Measurements from ENCODE around the gene SCAMP4. TPM values are rescaled to one million over a fixed set of nuclear protein-coding genes. Genes with fewer than 3 reads are reported as not detected.

Gene SCAMP4
- total RNA-seq, 1 experiment from 2014 or later: 63.3 TPM

- TF ChIP-seq EGR1 (IDR thresholded peaks at IDR 0.05; ENCODE audit: low read depth) (no peak), SRF (IDR thresholded peaks at IDR 0.05; ENCODE audit: low read depth) (no peak), SP1 (IDR thresholded peaks at IDR 0.05; ENCODE audit: low read depth) (peak; percentile 81), JUND (IDR thresholded peaks at IDR 0.05) (no peak), SIN3A (IDR thresholded peaks at IDR 0.05; ENCODE audit: low read depth) (no peak; the same call in 1 of the 2 replicates), CEBPB (IDR thresholded peaks at IDR 0.05; ENCODE audit: low read depth) (no peak), FOSL1 (IDR thresholded peaks at IDR 0.05; ENCODE audit: low read depth) (no peak)
- TF ChIP-seq, protein P1, sequence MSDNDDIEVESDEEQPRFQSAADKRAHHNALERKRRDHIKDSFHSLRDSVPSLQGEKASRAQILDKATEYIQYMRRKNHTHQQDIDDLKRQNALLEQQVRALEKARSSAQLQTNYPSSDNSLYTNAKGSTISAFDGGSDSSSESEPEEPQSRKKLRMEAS (IDR thresholded peaks at IDR 0.05): peak; percentile 79
Observed at GRCh38 chr19:1905110-1905862, at the start of gene SCAMP4, which contains the start of gene ADAT3 (continued).

DNA sequence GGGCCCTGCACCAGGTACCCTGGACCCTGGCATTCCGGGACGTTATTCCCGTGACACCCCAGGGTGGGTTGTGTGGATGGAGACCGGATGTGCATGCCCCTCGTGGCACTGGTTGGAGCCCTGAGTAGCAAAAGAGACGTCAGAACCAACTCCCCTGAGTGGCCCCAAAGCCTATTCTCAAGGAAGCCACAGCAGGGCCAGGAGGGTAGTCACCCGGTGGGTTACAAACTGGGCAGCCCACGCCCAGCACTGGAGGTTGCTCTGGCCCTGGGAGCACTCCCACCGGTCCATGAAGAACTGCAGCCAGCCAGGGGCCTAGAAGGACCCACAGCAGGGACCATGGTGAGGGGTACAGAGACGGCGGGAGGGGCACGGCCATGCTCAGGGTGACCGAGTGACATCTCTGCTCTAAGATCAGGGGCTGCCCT is 49.4 kb upstream of the SCAMP4 start:
- TF ChIP-seq EGR1 (IDR thresholded peaks at IDR 0.05; ENCODE audit: low read depth) (no peak), POLR2A (IDR thresholded peaks at IDR 0.05; ENCODE audit: borderline replicate concordance, extremely low read depth, insufficient read depth, insufficient read length) (no peak), RAD21 (IDR thresholded peaks at IDR 0.05; ENCODE audit: low read depth) (no peak)
- TF ChIP-seq, protein P2, sequence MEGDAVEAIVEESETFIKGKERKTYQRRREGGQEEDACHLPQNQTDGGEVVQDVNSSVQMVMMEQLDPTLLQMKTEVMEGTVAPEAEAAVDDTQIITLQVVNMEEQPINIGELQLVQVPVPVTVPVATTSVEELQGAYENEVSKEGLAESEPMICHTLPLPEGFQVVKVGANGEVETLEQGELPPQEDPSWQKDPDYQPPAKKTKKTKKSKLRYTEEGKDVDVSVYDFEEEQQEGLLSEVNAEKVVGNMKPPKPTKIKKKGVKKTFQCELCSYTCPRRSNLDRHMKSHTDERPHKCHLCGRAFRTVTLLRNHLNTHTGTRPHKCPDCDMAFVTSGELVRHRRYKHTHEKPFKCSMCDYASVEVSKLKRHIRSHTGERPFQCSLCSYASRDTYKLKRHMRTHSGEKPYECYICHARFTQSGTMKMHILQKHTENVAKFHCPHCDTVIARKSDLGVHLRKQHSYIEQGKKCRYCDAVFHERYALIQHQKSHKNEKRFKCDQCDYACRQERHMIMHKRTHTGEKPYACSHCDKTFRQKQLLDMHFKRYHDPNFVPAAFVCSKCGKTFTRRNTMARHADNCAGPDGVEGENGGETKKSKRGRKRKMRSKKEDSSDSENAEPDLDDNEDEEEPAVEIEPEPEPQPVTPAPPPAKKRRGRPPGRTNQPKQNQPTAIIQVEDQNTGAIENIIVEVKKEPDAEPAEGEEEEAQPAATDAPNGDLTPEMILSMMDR (IDR thresholded peaks at IDR 0.05 in 2 of 3, conservative IDR thresholded peaks at IDR 0.05 in 1 of 3; ENCODE audit: borderline replicate concordance in 1 of 3, insufficient read depth in 1 of 3, low read depth in 2 of 3, low read length in 2 of 3): no peak
- TF ChIP-seq, protein P3, sequence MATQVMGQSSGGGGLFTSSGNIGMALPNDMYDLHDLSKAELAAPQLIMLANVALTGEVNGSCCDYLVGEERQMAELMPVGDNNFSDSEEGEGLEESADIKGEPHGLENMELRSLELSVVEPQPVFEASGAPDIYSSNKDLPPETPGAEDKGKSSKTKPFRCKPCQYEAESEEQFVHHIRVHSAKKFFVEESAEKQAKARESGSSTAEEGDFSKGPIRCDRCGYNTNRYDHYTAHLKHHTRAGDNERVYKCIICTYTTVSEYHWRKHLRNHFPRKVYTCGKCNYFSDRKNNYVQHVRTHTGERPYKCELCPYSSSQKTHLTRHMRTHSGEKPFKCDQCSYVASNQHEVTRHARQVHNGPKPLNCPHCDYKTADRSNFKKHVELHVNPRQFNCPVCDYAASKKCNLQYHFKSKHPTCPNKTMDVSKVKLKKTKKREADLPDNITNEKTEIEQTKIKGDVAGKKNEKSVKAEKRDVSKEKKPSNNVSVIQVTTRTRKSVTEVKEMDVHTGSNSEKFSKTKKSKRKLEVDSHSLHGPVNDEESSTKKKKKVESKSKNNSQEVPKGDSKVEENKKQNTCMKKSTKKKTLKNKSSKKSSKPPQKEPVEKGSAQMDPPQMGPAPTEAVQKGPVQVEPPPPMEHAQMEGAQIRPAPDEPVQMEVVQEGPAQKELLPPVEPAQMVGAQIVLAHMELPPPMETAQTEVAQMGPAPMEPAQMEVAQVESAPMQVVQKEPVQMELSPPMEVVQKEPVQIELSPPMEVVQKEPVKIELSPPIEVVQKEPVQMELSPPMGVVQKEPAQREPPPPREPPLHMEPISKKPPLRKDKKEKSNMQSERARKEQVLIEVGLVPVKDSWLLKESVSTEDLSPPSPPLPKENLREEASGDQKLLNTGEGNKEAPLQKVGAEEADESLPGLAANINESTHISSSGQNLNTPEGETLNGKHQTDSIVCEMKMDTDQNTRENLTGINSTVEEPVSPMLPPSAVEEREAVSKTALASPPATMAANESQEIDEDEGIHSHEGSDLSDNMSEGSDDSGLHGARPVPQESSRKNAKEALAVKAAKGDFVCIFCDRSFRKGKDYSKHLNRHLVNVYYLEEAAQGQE (IDR thresholded peaks at IDR 0.05; ENCODE audit: low read depth): no peak
- CTCF ChIA-PET: interaction anchor here (0.7 to 1.4 kb wide), 2 partner anchors 9 to 29 kb away, joined by 3 read pairs; no protein-coding TSS in a partner anchor
- Histone ChIP-seq H2AFZ (ENCODE audit: low read depth, low read length, poor library complexity, severe bottlenecking) (no peak overlapping the region), H3K79me2 (ENCODE audit: insufficient read depth, low read length) (peaks cover 94% of the 10 kb centered on the region), H3K9ac (ENCODE audit: low read length) (peak overlapping the region; percentile 53), H3K27me3 (ENCODE audit: insufficient read depth, low read length) (no peaks in the 10 kb centered on the region), H3K4me1 (ENCODE audit: control insufficient read depth in 1 of 2, insufficient read depth in 2 of 2, low read length in 2 of 2) (peaks cover 78 to 88% of the 10 kb centered on the region in 2 experiments), H3K27ac (ENCODE audit: low read depth, low read length) (peak overlapping the region; percentile 88), H3K36me3 (ENCODE audit: control insufficient read depth in 1 of 2, insufficient read depth in 2 of 2, low read length in 2 of 2) (peaks cover 0 to 7% of the 10 kb centered on the region in 2 experiments; a peak in 1 of 4 replicates), H3K9me3 (ENCODE audit: control insufficient read depth in 1 of 2, insufficient read depth in 1 of 2, low read depth in 1 of 2, low read length in 2 of 2) (no peaks in the 10 kb centered on the region), H3K9me2 (ENCODE audit: insufficient read depth) (no peaks in the 10 kb centered on the region), H3K4me3 (replicated peaks in 1 of 2; ENCODE audit: low read depth in 1 of 2, low read length in 2 of 2) (peak overlapping the region; percentile 22 to 32; a peak in 3 of 4 replicates), H4K20me1 (ENCODE audit: insufficient read depth) (peaks cover 7% of the 10 kb centered on the region; the same call in 1 of the 2 replicates), H3K4me2 (ENCODE audit: low read length) (peak overlapping the region; percentile 83)
- BruUV-seq (replicated peaks): no TSS peak
- no peak for ATAC-seq
- intact Hi-C loops (cut with micrococcal nuclease): no loop called here
- POLR2A ChIA-PET: no interaction called here
- RAD21 ChIA-PET (ENCODE audit: low non-redundant PET in 1 of 2, low total read pairs in 2 of 2, uncharacterized antibody in 2 of 2, unreplicated experiment in 2 of 2): no interaction called here
- DNase-seq (ENCODE audit: low read depth, low spot score): no peak

All from HCT116 (cell line).